GM12892 (cell line): ENCODE results near the gene PDHX.
"Not testable (repeated sequence)": the region's sequence is repeated elsewhere in the genome, so short reads cannot be mapped to it uniquely, and the experiment has no call there.

Experiments
- DNase-seq: peaks from one replicate; pipeline ENCODE4 v3.0.0; 2011; ENCODE audit not compliant: insufficient read length
- FAIRE-seq: peaks from 2 replicates; lab custom pipeline; 2011; peaks lifted over from hg19 to GRCh38; lab: Jason Lieb, UNC
- POLR2A ChIP-seq: IDR thresholded peaks from 2 replicates; pipeline ENCODE4 v1.6.1; 2011; ENCODE audit warnings: low read depth, low read length, control low read depth
- POLR2AphosphoS5 ChIP-seq: IDR thresholded peaks from 2 replicates; pipeline ENCODE4 v1.6.1; 2011; ENCODE audit warnings: low read depth, low read length, control low read depth
- TAF1 ChIP-seq: IDR thresholded peaks from 2 replicates; pipeline ENCODE4 v1.6.1; 2011; ENCODE audit warnings: low read depth, mild to moderate bottlenecking, control low read depth, low read length, borderline replicate concordance

PDHX gene

DNA sequence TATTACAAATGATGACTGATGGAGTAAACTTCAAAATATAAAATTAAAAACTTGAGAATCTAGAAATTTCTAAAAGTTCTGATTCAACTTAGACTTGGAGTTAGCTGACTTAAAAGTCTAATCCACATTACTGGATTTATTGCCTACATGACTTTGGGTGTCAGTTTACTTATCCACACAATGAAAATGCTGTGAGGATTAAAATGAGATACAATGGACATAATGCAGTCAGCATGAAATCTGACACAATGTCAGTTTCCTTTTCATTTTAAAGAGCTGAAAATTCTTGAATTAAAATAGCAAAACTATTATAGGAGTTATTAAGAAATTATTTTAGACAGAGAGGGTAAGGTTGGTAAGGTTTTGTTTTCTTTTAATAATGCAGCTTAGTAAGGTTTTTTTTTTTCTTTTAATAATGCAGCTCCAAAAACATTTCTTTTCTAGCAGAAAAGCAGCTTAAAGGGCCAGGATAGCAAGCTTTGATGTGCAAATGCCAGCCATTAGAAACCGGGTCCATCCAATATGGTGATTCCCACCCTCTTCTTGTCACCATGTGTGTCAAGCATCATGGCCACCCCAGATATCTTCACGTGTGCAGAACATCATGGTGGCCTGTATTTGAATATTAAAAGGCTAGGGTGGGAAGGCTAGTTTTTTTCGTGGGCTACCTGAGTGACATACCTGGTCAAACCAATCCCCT is 19.1 kb upstream of the PDHX start:
- DNase-seq: no peak
- TF ChIP-seq TAF1 (no peak), POLR2A (no peak), POLR2AphosphoS5 (no peak)
- no peak for FAIRE-seq

DNA sequence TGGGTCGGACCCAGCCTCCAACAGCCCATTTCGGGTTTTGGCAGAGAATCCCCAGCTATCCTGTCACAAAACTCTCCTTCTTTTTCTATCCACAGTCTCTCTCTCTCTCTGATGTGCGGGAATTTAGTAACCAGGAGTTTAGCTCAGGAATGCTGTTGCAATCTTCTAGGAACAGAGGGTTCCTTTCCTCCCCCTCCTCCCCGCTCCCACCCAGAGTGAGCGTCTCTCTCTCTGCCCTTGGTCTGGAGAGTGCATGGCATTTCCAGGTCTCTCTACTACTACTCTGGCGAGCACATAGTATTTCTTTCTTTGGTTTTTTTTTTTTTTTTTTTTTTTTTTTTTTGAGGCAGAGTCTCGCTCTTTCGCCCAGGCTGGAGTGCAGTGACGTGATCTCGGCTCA is 17.9 kb upstream of the PDHX start:
- FAIRE-seq (no peak), DNase-seq (no peak)
- TF ChIP-seq POLR2A (no peak), POLR2AphosphoS5 (no peak), TAF1 (no peak)

DNA sequence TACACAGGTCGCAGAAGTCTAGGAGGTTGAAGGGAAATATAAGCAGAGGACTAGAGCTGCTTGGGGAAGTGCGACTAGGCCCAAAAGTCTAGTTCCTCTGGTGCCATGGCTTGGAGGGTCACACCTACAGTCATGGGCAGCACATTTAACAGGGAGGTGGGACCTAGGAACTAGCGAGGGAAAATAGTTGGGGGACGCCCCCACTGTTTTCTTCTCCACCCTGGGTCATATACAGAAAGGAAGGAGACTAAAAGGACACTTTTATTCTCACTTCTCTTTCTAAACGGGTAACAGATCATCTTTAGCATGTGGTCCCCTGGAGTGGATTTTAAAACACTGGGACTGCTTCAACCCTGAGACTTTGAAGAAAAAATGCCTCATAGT is 16.8 kb upstream of the PDHX start:
- TF ChIP-seq TAF1 (no peak), POLR2AphosphoS5 (no peak), POLR2A (no peak)
- FAIRE-seq: no peak

DNA sequence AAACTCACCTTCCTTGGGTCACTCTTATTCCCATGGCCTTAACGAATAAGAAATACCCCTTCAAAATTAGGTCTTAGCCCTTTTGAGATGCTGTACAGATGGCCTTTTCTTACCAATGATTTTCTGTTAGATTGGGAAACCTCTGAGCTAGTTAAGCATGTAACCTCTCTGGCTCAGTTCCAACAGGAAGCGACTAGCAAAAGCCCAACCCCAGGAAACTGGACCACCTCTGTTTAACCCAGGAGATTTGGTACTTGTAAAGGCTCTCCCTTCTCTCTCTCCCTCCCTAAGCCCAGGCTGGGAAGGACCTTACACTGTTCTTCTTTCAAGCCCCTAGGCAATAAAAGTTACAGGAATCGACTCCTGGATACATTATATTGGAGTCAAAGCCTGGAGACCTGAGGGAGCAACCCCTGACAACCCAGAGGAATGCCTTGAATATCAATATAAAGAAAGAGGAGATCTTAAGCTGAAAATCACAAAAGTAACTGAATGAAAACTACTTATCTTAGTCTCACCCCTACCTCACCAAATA is 11.9 kb upstream of the PDHX start:
- TF ChIP-seq TAF1: no peak
- TF ChIP-seq POLR2AphosphoS5: no peak
- TF ChIP-seq POLR2A: no peak
- DNase-seq (no peak), FAIRE-seq (no peak)

More for the DNA sequence above, 16.8 kb upstream of the PDHX start:
- DNase-seq: no peak

DNA sequence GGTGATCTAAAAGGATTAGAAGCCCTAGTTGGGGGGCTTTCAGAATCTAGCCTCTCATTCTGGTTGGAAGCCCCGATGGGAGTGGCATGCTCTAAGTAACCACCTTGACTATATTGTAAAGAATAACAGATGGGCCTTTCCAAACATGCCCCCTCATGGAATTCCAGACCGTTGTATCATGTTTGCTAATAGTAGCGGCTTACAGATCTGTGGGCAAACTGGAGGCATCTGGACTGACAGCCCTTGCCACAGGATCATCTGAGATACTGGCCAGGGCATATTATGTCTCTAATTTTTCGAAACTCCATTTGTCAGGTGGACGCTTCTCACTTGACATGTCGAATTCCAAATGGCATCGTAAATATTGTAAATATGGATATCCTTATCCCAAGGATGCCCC is 10.8 kb upstream of the PDHX start:
- FAIRE-seq: no peak
- DNase-seq: no peak
- TF ChIP-seq POLR2A: no peak
- no peak for TF ChIP-seq TAF1
- no peak for TF ChIP-seq POLR2AphosphoS5

DNA sequence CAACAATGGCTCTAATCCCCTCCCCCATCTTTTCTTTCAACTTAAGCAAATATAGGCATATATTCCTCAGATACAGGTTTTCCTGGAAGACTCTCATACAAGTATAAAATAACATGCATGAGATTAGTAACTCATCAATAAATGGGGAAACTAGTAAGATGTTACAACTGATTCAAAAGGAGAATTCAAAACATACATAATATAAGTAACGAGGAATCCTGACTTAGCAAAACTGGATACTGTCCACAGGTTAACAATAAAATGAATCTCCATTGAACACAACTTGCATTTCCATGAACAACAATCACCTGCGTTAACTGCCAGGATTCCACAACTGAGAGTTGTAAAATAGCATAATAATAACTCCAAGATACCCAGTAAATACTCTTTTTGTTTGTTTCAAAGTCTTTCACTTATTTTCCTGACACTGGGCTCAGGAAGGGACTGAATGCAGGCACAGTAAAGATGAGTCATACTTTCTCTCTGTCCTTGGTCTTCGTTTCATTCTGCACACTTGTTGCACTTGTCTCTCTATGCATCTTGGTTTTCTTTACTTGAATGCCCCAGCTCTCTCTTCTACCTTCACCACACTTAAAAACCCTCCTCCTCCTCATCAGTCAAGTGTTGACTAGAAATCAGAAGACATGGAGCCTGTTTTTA is 8.4 kb upstream of the PDHX start:
- TF ChIP-seq POLR2AphosphoS5 (no peak), POLR2A (no peak), TAF1 (no peak)
- peak; percentile 40 for FAIRE-seq
- no peak for DNase-seq

DNA sequence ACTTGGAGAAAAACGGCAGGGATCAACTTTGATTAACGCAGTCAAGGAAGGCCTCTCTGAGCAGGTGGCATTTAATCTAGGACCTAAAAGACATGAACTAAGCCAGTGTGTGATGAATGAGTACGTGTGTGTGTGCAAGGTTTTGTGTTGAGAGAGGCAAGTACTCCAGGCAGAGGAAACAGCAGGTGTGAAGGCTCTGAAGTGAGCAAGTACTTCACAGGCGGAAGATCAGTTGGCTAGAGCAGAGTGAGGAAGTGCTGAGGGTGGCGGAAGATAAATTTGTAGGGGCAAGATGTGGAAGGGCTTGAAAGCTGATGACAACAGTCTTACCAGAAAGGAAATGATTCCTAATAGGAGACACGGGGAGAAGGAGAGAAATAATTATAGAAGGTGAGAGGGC is 7.0 kb upstream of the PDHX start:
- FAIRE-seq: no peak
- DNase-seq: no peak
- TF ChIP-seq POLR2AphosphoS5 (no peak), POLR2A (no peak), TAF1 (no peak)

DNA sequence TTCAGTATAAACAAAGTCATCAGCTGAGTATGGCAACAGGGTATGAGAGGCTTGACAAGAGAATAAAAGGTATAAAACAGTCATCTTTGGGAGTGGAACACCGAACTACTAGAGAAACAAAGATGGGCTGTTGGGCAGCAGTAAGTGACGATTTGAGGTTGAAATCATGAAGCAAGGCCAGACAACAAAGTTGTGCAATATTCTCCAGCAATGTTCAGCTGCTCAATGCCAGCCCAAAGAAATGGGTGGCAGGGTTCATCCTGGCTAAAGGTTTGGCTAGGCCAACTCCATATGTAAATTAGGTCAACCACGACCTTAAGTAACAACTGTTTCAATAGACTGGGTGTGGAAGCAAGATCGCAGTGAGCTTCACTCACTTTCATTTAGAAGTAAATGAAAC is 6.5 kb upstream of the PDHX start:
- DNase-seq (no peak), FAIRE-seq (peak; percentile 79)
- TF ChIP-seq POLR2AphosphoS5: no peak
- no peak for TF ChIP-seq TAF1
- no peak for TF ChIP-seq POLR2A

DNA sequence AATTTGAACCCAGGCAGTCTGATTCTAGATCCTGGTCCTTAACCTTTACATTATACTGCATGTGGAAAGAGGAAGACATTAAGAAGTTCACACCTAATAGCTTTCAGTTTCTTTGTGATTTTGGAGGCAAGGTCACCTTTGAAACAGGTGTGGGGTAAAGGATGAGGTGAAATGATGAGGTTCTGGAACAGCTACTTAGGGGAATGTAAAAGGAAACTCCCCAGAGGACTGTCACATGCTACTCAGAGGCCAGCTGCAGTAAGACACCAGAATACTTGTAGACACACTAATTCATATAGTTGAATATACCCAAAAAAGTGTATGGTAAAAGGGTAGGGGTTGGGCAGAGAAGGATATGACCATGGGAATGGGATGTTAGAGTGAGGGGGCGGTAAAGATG is 5.6 kb upstream of the PDHX start:
- TF ChIP-seq TAF1: no peak
- no peak for TF ChIP-seq POLR2AphosphoS5
- TF ChIP-seq POLR2A: no peak
- FAIRE-seq: peak; percentile 38

DNA sequence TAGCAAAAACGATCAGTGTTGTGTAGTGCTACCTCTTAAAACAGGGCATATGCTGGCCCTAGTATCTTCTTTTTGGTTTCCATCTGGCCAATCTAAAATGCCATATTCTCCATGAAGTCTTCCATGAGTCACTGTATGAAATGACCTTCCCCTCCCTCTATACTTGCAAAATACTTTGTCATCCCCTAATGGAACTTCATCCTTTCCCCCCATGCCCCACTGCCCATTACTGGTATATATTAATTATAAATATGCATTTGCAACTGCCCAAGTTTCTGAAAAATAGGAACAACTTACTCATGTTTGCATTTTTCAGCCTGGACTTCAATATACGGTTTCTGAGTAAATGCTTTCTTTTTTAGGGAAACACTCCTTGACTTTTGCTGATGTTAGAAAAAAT is 4.7 kb upstream of the PDHX start:
- FAIRE-seq (no peak), DNase-seq (no peak)
- TF ChIP-seq TAF1 (no peak), POLR2A (no peak), POLR2AphosphoS5 (no peak)

More for the DNA sequence above, 5.6 kb upstream of the PDHX start:
- DNase-seq: no peak

DNA sequence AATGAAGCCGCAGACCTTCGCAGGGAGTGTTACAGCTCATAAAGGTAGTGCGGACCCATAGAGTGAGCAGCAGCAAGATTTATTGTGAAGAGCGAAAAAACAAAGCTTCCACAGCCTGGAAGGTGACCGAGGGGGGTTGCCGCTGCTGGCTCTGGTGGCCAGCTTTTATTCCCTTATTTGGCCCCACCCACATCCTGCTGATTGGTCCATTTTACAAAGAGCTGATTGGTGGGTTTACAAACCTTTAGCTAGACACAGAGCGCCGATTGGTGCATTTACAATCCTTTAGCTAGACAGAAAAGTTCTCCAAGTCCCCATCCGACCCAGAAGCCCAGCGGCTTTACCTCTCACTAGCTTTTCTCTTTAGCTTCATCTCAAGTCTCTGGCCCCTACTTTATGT is 2.9 kb upstream of the PDHX start:
- DNase-seq, FAIRE-seq: not testable (repeated sequence)

DNA sequence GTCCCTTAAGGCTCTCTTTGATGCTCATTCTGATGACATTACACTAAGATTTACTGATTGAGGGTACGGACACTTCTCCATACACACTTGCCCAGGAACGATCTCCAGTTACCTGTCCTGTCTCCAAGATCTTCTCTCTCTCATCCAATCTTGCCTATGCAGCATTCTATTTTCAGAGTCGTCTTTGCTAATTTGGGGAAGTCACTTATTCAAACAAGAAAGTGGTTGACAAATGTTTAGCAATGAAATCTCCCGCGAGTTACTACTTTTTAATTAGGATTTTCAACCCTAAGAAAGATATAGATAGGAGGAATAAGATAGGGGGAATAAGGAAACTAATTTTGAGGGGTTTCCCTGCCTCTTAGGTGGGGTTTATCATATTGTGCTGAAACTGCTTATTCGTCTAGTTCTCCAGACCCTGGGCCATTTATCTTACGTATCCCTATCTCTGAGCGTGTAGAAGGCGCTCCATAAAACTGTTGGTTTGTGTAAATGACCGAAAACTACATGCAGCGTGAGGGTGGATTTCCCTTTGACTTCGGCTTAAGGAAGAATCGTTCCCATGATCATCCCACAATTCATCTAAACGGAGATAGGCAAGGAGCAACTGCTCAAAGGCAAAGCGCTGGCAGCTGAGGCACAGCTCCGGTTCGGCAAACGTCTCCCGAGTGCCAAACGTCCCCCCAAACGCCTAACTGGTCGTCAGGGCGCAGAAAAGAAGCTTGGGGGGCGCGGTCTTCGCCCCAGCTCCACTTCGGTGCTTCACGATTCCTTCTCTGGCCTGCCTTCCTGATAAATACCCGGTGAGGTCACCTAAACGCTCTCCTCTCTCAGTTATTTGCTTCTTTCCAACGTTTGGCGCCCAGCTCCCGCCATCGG is 1.0 kb upstream of the PDHX start:
- no peak for DNase-seq
- FAIRE-seq: no peak
- TF ChIP-seq POLR2A (no peak), POLR2AphosphoS5 (no peak), TAF1 (no peak)
